KOPT-K1 (cell line): Measurements from ENCODE around the gene MRPL9.
A peak's percentile ranks its signal among the peaks of the same experiment; 100 is the strongest.
"Not testable (repeated sequence)": the region's sequence is repeated elsewhere in the genome, so short reads cannot be mapped to it uniquely, and the experiment has no call there.

ENCODE experiments used
- H3K27ac ChIP-seq: fragments of 200-600 bp; sonication (generic); 2 replicates; pipeline ENCODE4 v1.5.1; 2016; ENCODE audit warnings: antibody characterized with exemption, mild to moderate bottlenecking, low read depth, low read length; ENCODE audit not compliant: poor library complexity, severe bottlenecking
- H3K36me3 ChIP-seq: fragments of 200-600 bp; sonication (generic); 2 replicates; pipeline ENCODE4 v1.5.1; 2017; ENCODE audit warnings: antibody characterized with exemption, mild to moderate bottlenecking, low read length, moderate library complexity; ENCODE audit not compliant: insufficient read depth
- H3K9me3 ChIP-seq: fragments of 200-600 bp; sonication (generic); 2 replicates; pipeline ENCODE4 v1.5.1; 2017; ENCODE audit warnings: antibody characterized with exemption, low read length, mild to moderate bottlenecking; ENCODE audit not compliant: insufficient read depth, poor library complexity, severe bottlenecking

The MRPL9 gene

GRCh38 chr1:151774256-151774922 lies 11.1 kb upstream of the MRPL9 start:
- Histone ChIP-seq H3K9me3 (no peaks in the 10 kb centered on the region), H3K27ac (no peak overlapping the region), H3K36me3 (peaks cover 28% of the 10 kb centered on the region; the same call in 1 of the 2 replicates)

GRCh38 chr1:151773702-151774101 lies 10.4 kb upstream of the MRPL9 start:
- H3K27ac ChIP-seq, result no peak overlapping the region
- no peaks in the 10 kb centered on the region for H3K9me3 ChIP-seq
- peaks cover 27% of the 10 kb centered on the region; the same call in 1 of the 2 replicates for H3K36me3 ChIP-seq

- H3K36me3 ChIP-seq, H3K27ac ChIP-seq, H3K9me3 ChIP-seq: not testable (repeated sequence)
These were observed 6.0 kb upstream of the MRPL9 start for GRCh38 chr1:151769270-151769669.

- not testable (repeated sequence) for H3K9me3 ChIP-seq, H3K36me3 ChIP-seq, H3K27ac ChIP-seq
These were observed 5.2 kb upstream of the MRPL9 start for GRCh38 chr1:151768351-151769066.

- H3K36me3 ChIP-seq, result peaks cover 30% of the 10 kb centered on the region
- no peaks in the 10 kb centered on the region for H3K9me3 ChIP-seq
- H3K27ac ChIP-seq, result peak overlapping the region; percentile 71
These were observed 694 bp upstream of the MRPL9 start for GRCh38 chr1:151763990-151764389.

GRCh38 chr1:151760597-151761385 lies 2.5 kb downstream of the MRPL9 start:
- Histone ChIP-seq H3K36me3 (peaks cover 44% of the 10 kb centered on the region), H3K9me3 (no peaks in the 10 kb centered on the region), H3K27ac (no peak overlapping the region)

- Histone ChIP-seq H3K27ac (no peak overlapping the region), H3K36me3 (peaks cover 44% of the 10 kb centered on the region), H3K9me3 (no peaks in the 10 kb centered on the region)
These were observed 4.1 kb downstream of the MRPL9 start for GRCh38 chr1:151759241-151759640.

GRCh38 chr1:151756291-151756690 lies 7.0 kb downstream of the MRPL9 start:
- Histone ChIP-seq H3K27ac (no peak overlapping the region), H3K9me3 (no peaks in the 10 kb centered on the region), H3K36me3 (peaks cover 37% of the 10 kb centered on the region)

- Histone ChIP-seq H3K36me3 (no peaks in the 10 kb centered on the region), H3K27ac (no peak overlapping the region), H3K9me3 (peaks cover 19% of the 10 kb centered on the region)
These were observed 21.8 kb downstream of the MRPL9 start for GRCh38 chr1:151741516-151741915.

GRCh38 chr1:151739590-151740355 lies 23.5 kb downstream of the MRPL9 start:
- no peaks in the 10 kb centered on the region for H3K36me3 ChIP-seq
- H3K27ac ChIP-seq, result no peak overlapping the region
- peaks cover 19% of the 10 kb centered on the region for H3K9me3 ChIP-seq

GRCh38 chr1:151737479-151737878 lies 25.8 kb downstream of the MRPL9 start:
- Histone ChIP-seq H3K27ac (no peak overlapping the region), H3K9me3 (peaks cover 19% of the 10 kb centered on the region), H3K36me3 (no peaks in the 10 kb centered on the region)

GRCh38 chr1:151737026-151737425 lies 26.3 kb downstream of the MRPL9 start:
- Histone ChIP-seq H3K36me3 (no peaks in the 10 kb centered on the region), H3K27ac (no peak overlapping the region), H3K9me3 (peaks cover 19% of the 10 kb centered on the region)

GRCh38 chr1:151733995-151734394 lies 29.3 kb downstream of the MRPL9 start:
- H3K36me3 ChIP-seq, H3K27ac ChIP-seq: not testable (repeated sequence)
- H3K9me3 ChIP-seq, result peaks cover 19% of the 10 kb centered on the region

- Histone ChIP-seq H3K9me3 (peaks cover 16% of the 10 kb centered on the region), H3K27ac (no peak overlapping the region), H3K36me3 (no peaks in the 10 kb centered on the region)
These were observed 30.2 kb downstream of the MRPL9 start for GRCh38 chr1:151733126-151733525.

- no peaks in the 10 kb centered on the region for H3K36me3 ChIP-seq
- H3K9me3 ChIP-seq, result no peaks in the 10 kb centered on the region
- no peak overlapping the region for H3K27ac ChIP-seq
These were observed 33.4 kb downstream of the MRPL9 start for GRCh38 chr1:151729966-151730291.
